ENCODE results near the gene PITPNM3. TPM values are rescaled to one million over a fixed set of nuclear protein-coding genes. Genes with fewer than 3 reads are reported as not detected.
"Not testable (repeated sequence)": the region's sequence is repeated elsewhere in the genome, so short reads cannot be mapped to it uniquely, and the experiment has no call there.

PITPNM3 gene
- polyA plus RNA-seq, 3 donors = 0.61 to 1.6 (median 1.1) TPM

DNA sequence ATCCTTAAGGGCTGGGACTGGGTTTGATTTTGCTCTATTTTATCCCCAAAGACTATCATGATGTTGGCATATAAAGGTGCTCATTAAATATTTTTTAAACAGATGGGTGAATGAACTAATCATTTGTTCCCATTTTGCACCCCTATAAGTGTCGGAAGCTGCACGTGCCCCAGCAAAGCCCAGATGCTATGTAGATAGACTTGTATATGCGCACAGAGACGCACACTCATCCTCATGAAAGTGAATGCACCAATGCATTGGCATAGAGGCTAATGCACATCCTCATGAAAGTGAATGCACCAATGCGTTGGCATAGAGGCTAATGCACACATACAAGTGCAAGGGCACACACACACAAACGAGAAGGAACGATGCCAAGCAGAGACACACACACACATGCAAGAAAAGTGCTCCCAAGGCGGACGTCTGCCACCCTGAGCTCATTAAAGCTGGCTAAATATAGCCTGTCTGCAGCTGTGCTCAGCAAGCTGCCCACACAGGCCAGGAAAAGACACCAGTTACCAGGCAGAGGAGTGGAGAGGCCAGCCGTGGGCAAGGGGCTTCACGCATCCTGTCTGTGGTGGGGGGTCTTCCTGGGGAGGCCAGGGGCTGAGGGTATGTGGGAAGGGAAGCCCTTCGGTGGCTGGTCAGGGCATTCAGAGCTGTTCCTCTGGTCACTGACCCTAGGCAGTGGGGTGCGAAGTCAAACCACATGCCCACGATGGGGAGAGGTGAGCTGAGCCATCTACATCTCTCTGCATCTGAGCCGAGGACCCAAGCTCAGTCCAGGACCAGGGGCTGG, 59.5 kb downstream of the PITPNM3 start:
- no peak overlapping the region for H3K27ac ChIP-seq (ENCODE audit: low read depth, low read length)
- WGBS, 3 donors = 53 to 68% (median 56%) methylated on average over 15 of the region's 15 CpGs

DNA sequence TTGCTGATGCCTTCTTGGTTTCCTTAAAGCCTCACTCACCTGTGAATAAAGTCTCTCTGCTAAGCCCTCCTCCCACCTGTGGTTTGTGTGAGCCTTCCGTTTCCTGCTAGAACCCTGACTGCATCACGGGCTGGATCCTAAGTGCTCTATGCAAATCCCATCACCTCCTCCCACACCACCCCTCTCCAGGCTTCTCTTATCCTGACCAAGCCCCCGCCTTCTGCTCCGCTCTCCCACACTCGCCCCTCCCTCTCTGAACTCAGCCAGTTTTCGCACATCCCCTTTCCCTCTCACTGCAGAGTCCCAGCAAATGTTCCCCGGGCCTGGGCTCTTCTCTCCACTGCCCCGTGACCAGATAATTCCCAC, 60.3 kb downstream of the PITPNM3 start:
- WGBS, 3 donors = 9 to 38% (median 10%) methylated on average over 8 of the region's 8 CpGs
- H3K27ac ChIP-seq (ENCODE audit: low read depth, low read length) = no peak overlapping the region

GRCh38 chr17:6495450-6496115, 60.8 kb downstream of the PITPNM3 start:
- 57 to 64% (median 59%) methylated on average over 15 of the region's 15 CpGs for WGBS, 3 donors
- no peak overlapping the region for H3K27ac ChIP-seq (ENCODE audit: low read depth, low read length)

DNA sequence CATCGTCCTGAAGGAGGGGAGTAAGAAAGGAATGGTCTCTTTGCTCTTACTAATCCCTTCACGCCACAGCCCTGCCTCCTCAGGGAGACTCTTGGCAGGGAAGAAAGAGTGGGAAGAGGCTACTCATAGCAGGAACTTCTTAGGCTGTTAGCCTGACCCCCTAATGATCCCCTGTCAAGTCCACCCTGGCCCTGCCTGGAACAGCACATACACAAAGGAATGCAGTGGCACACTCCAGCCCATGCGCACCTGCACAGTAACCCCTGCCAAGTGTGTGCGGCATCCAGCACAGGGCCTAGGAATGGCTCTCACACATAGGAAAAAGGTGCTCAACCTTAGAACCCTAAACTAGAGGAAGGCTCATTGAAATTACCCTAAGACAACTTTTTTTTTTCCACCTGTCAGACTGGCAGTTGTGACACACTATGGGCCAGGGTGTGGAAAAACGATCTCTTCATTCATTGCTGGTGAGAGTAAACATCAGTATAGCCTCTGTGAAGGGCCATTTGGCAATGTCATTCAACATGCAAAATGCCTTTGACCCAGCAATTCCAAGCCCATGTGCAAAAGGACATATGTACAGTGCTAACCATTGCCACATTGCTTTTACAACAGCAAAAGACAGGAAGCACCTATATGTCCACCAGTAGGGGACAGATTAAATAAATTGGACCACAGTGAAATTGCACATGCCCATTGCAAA, 62.0 kb downstream of the PITPNM3 start:
- H3K27ac ChIP-seq (ENCODE audit: low read depth, low read length) = no peak overlapping the region
- 71 to 80% (median 72%) methylated on average over 5 of the region's 5 CpGs for WGBS, 3 donors

DNA sequence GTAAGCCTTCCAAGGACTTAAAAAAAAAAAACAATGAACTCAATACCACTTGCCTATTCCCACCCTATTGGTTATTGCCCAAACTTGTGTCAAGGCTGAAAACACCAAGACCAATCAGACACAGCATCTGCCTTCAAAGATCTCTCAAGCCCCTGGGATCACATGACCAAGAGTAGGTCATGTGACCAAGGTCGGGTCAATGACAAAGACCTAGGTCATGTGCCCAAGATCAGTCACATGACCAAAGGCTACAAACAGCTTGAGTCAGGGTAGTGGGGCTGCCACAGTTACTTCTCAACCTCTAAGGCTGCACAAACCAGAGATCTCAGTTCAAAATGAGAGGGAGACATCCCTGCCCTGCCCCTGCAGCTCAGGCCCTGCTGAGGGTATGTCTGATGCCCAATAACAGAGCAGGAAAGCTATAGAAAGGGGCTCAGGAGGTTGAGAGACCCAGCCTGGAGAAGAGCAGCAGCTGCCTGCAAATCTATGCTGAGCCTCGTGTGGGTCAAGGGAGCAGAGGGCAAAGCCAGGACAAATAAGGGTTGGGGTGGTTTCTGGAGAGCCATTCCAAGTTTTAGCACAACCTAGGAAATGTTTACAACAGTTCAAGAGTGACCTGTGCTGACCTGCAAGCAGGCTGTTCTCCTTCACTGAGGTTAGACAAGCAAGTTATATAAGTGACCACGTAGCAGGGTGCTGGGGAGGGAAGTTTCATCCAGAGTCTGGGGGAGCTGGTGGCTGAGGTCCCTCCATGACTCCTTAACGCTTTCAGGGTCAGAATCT, 63.3 kb downstream of the PITPNM3 start:
- H3K27ac ChIP-seq (ENCODE audit: low read depth, low read length) = no peak overlapping the region
- WGBS, 3 donors = 66 to 73% (median 68%) methylated on average over 4 of the region's 4 CpGs

- WGBS, 3 donors = 79 to 92% (median 86%) methylated on average over 6 to 7 of the region's 7 CpGs
- H3K27ac ChIP-seq (ENCODE audit: low read depth, low read length) = no peak overlapping the region
Measured at GRCh38 chr17:6491071-6491700, 65.2 kb downstream of the PITPNM3 start.

GRCh38 chr17:6489016-6489550, 67.3 kb downstream of the PITPNM3 start:
- 73 to 82% (median 77%) methylated on average over 6 of the region's 6 CpGs for WGBS, 3 donors
- H3K27ac ChIP-seq (ENCODE audit: low read depth, low read length) = no peak overlapping the region

- 70 to 77% (median 74%) methylated on average over 6 of the region's 6 CpGs for WGBS, 3 donors
Measured at GRCh38 chr17:6488008-6488539, 68.3 kb downstream of the PITPNM3 start.

DNA sequence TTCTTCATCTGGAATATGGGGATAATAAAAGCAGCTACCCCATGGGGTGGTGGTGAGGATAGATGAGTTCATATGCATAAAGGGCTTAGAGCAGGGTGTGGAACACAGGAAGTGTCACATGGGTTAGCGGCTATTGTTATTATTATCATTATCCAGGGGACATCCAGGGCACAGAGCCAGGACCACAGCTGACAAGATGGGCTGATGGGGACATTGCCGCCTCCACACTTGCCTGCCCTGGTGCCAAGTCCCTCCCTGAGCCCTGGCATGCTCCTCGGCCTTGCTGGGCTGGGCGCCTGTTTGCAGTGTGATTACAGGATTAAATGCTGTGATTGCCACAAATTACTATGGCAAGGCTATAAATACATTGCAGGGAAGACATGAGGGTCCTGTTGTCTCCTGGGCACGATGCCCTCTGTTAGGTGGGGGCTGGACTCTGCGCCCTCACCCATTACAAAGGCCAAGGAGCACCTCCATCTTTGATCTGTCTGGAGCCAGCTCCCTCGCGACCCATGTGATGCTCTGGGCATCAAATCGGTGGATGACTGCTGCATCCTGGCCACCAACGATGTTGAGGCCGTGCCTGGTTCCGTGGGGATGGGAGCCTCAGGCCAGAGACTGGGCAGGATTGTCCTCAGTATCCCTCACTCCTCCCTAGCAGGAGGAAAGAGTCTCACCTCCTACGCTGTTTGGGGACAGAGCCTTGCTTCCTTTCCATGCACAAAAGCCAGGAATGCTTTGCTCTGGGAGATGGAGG, 68.9 kb downstream of the PITPNM3 start:
- H3K27ac ChIP-seq (ENCODE audit: low read depth, low read length) = no peak overlapping the region
- WGBS, 3 donors = 55 to 71% (median 66%) methylated on average over 13 of the region's 13 CpGs

More at GRCh38 chr17:6488008-6488539, 68.3 kb downstream of the PITPNM3 start:
- H3K27ac ChIP-seq (ENCODE audit: low read depth, low read length) = no peak overlapping the region

GRCh38 chr17:6485646-6486412, 70.5 kb downstream of the PITPNM3 start:
- 81 to 83% (median 83%) methylated on average over 5 of the region's 5 CpGs for WGBS, 3 donors
- no peak overlapping the region for H3K27ac ChIP-seq (ENCODE audit: low read depth, low read length)

- H3K27ac ChIP-seq (ENCODE audit: low read depth, low read length) = no peak overlapping the region
- WGBS, 3 donors = 87 to 89% (median 88%) methylated on average over 16 of the region's 16 CpGs
Measured at GRCh38 chr17:6483507-6483906, 72.8 kb downstream of the PITPNM3 start.

GRCh38 chr17:6482796-6483195, 73.6 kb downstream of the PITPNM3 start:
- 79 to 84% (median 83%) methylated on average over 10 of the region's 10 CpGs for WGBS, 3 donors
- H3K27ac ChIP-seq (ENCODE audit: low read depth, low read length) = not testable (repeated sequence)

GRCh38 chr17:6482105-6482455, 74.3 kb downstream of the PITPNM3 start:
- no peak overlapping the region for H3K27ac ChIP-seq (ENCODE audit: low read depth, low read length)
- WGBS, 3 donors = 85 to 88% (median 87%) methylated on average over 6 of the region's 6 CpGs

DNA sequence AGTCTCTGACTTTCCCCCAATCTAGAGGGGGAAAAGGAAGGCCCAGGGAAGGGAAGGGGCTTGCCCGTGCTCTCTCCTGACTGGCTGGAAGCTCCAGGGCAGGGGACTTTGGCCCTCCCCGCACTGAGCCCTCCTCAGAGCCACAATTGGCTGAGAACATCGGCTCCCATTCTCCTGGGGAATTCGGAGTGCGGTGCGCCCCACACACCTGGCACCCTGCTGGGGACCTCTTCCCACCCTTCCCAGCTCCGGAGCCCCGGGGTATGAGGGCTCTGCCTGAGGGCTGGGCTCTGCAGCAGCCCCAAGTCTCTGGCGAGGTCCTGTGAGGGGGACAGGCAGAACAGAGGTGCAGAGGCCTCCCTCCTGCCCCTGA, 76.1 kb downstream of the PITPNM3 start:
- WGBS, 3 donors = 47 to 59% (median 48%) methylated on average over 9 of the region's 9 CpGs
- H3K27ac ChIP-seq (ENCODE audit: low read depth, low read length) = no peak overlapping the region

- H3K27ac ChIP-seq (ENCODE audit: low read depth, low read length) = no peak overlapping the region
- WGBS, 3 donors = 46 to 54% (median 49%) methylated on average over 13 of the region's 13 CpGs
Measured at GRCh38 chr17:6479622-6480302, 76.6 kb downstream of the PITPNM3 start.

- WGBS, 3 donors = 88 to 89% (median 89%) methylated on average over 11 of the region's 11 CpGs
- no peak overlapping the region for H3K27ac ChIP-seq (ENCODE audit: low read depth, low read length)
Measured at GRCh38 chr17:6478486-6478885, 77.9 kb downstream of the PITPNM3 start.

Data from adipose tissue (tissue), 3 donors.